SJSA1 (cell line): ENCODE measurements around the gene MCMBP. TPM values are rescaled to one million over a fixed set of nuclear protein-coding genes. Genes with fewer than 3 reads are reported as not detected.
A peak's percentile ranks its signal among the peaks of the same experiment; 100 is the strongest.
"Not testable (repeated sequence)": the region's sequence is repeated elsewhere in the genome, so short reads cannot be mapped to it uniquely, and the experiment has no call there.

Source experiments
- DNase-seq, 2 experiments: peaks; one replicate each; pipeline ENCODE4 v3.0.0-alpha.2; 2015 to 2020; ENCODE audit warnings: low spot score in 2 of 2, low read depth in 1 of 2
- H3K27ac ChIP-seq: fragments of 250-450 bp; sonication (Bioruptor Pico); 2 replicates; pipeline ENCODE4 v1.5.1; 2020; ENCODE audit warnings: mild to moderate bottlenecking, moderate library complexity
- H3K27me3 ChIP-seq: fragments of 250-450 bp; sonication (Bioruptor Pico); replicated peaks from 2 replicates; pipeline ENCODE4 v1.5.1; 2020; ENCODE audit warnings: mild to moderate bottlenecking, moderate library complexity
- H3K36me3 ChIP-seq: fragments of 250-450 bp; sonication (Bioruptor Pico); 2 replicates; pipeline ENCODE4 v1.5.1; 2020; ENCODE audit warnings: mild to moderate bottlenecking
- H3K4me1 ChIP-seq: fragments of 250-450 bp; sonication (Bioruptor Pico); replicated peaks from 2 replicates; pipeline ENCODE4 v1.6.1; 2021; ENCODE audit warnings: mild to moderate bottlenecking
- H3K4me3 ChIP-seq: fragments of 250-450 bp; sonication (Bioruptor Pico); 2 replicates; pipeline ENCODE4 v1.5.1; 2020; ENCODE audit warnings: mild to moderate bottlenecking
- H3K9me3 ChIP-seq: fragments of 250-450 bp; sonication (Bioruptor Pico); replicated peaks from 2 replicates; pipeline ENCODE4 v1.5.1; 2020; ENCODE audit warnings: mild to moderate bottlenecking
- total RNA-seq: library from RNA; depleted of rRNA; stranded (reverse); fragments of >200 nt; shearing (Covaris generic); gene quantifications from 2 replicates; pipeline ENCODE4 v1.2.3, GENCODE V29; 2014

The MCMBP gene
- total RNA-seq, 1 experiment from 2014 or later, result 152 TPM

- no peaks in the 10 kb centered on the region for H3K9me3 ChIP-seq
Measured at GRCh38 chr10:119806334-119807130, 66.1 kb downstream of the MCMBP start.

GRCh38 chr10:119805702-119806230 lies 66.9 kb downstream of the MCMBP start:
- Histone ChIP-seq H3K9me3 (no peaks in the 10 kb centered on the region), H3K4me1 (peaks cover 71% of the 10 kb centered on the region), H3K27ac (peak overlapping the region; percentile 65), H3K4me3 (no peak overlapping the region), H3K36me3 (peaks cover 4% of the 10 kb centered on the region; the same call in 1 of the 2 replicates), H3K27me3 (no peaks in the 10 kb centered on the region)
- DNase-seq, result peak in 1 of 2 experiments; percentile 76

More at GRCh38 chr10:119806334-119807130, 66.1 kb downstream of the MCMBP start:
- no peak for DNase-seq
- Histone ChIP-seq H3K4me3 (no peak overlapping the region), H3K27ac (peak overlapping the region; percentile 65; the same call in 1 of the 2 replicates), H3K4me1 (peaks cover 71% of the 10 kb centered on the region), H3K36me3 (peaks cover 7% of the 10 kb centered on the region; the same call in 1 of the 2 replicates), H3K27me3 (no peaks in the 10 kb centered on the region)

- Histone ChIP-seq H3K9me3 (no peaks in the 10 kb centered on the region), H3K27me3 (no peaks in the 10 kb centered on the region), H3K36me3 (peaks cover 1% of the 10 kb centered on the region; the same call in 1 of the 2 replicates), H3K4me1 (peaks cover 75% of the 10 kb centered on the region), H3K4me3 (no peak overlapping the region), H3K27ac (peak overlapping the region; percentile 63)
- peak in 1 of 2 experiments; percentile 73 for DNase-seq
Measured at GRCh38 chr10:119803264-119803663, 69.4 kb downstream of the MCMBP start.

- no peaks in the 10 kb centered on the region for H3K27me3 ChIP-seq
Measured at GRCh38 chr10:119801998-119802538, 70.6 kb downstream of the MCMBP start.

GRCh38 chr10:119801176-119801575 lies 71.5 kb downstream of the MCMBP start:
- Histone ChIP-seq H3K9me3 (no peaks in the 10 kb centered on the region), H3K4me3 (no peak overlapping the region), H3K27ac (no peak overlapping the region), H3K36me3 (peaks cover 5% of the 10 kb centered on the region; the same call in 1 of the 2 replicates), H3K4me1 (peaks cover 55% of the 10 kb centered on the region), H3K27me3 (no peaks in the 10 kb centered on the region)
- no peak for DNase-seq

More at GRCh38 chr10:119801998-119802538, 70.6 kb downstream of the MCMBP start:
- peaks cover 64% of the 10 kb centered on the region for H3K4me1 ChIP-seq
- no peak overlapping the region for H3K4me3 ChIP-seq
- H3K9me3 ChIP-seq, result no peaks in the 10 kb centered on the region
- H3K36me3 ChIP-seq, result peaks cover 4% of the 10 kb centered on the region; the same call in 1 of the 2 replicates
- peak overlapping the region; percentile 63; the same call in 1 of the 2 replicates for H3K27ac ChIP-seq
- peak in 1 of 2 experiments; percentile 31 for DNase-seq

- Histone ChIP-seq H3K27me3 (no peaks in the 10 kb centered on the region), H3K4me3 (no peak overlapping the region), H3K4me1 (peaks cover 14% of the 10 kb centered on the region), H3K9me3 (no peaks in the 10 kb centered on the region), H3K36me3 (peaks cover 5% of the 10 kb centered on the region; the same call in 1 of the 2 replicates), H3K27ac (no peak overlapping the region)
- DNase-seq, result no peak
Measured at GRCh38 chr10:119796039-119796438, 76.6 kb downstream of the MCMBP start.

- not testable (repeated sequence) for H3K36me3 ChIP-seq, H3K27me3 ChIP-seq, H3K4me3 ChIP-seq, H3K27ac ChIP-seq, H3K9me3 ChIP-seq, DNase-seq
- H3K4me1 ChIP-seq, result peaks cover 14% of the 10 kb centered on the region
Measured at GRCh38 chr10:119795101-119795500, 77.5 kb downstream of the MCMBP start.

- peak; percentile 92 to 96 for DNase-seq
- Histone ChIP-seq H3K4me1 (peaks cover 57% of the 10 kb centered on the region), H3K27me3 (no peaks in the 10 kb centered on the region), H3K27ac (peak overlapping the region; percentile 90), H3K36me3 (no peaks in the 10 kb centered on the region), H3K4me3 (no peak overlapping the region), H3K9me3 (no peaks in the 10 kb centered on the region)
Measured at GRCh38 chr10:119786117-119786769, 86.4 kb downstream of the MCMBP start.

GRCh38 chr10:119784340-119785067 lies 88.1 kb downstream of the MCMBP start:
- Histone ChIP-seq H3K4me3 (no peak overlapping the region), H3K9me3 (no peaks in the 10 kb centered on the region), H3K27me3 (no peaks in the 10 kb centered on the region), H3K36me3 (no peaks in the 10 kb centered on the region), H3K27ac (peak overlapping the region; percentile 90), H3K4me1 (peaks cover 57% of the 10 kb centered on the region)
- peak; percentile 77 to 94 for DNase-seq

GRCh38 chr10:119783665-119784027 lies 89.0 kb downstream of the MCMBP start:
- no peaks in the 10 kb centered on the region for H3K9me3 ChIP-seq
- H3K4me1 ChIP-seq, result peaks cover 63% of the 10 kb centered on the region
- H3K27ac ChIP-seq, result peak overlapping the region; percentile 90
- DNase-seq, result no peak
- no peaks in the 10 kb centered on the region for H3K27me3 ChIP-seq
- H3K4me3 ChIP-seq, result no peak overlapping the region
- H3K36me3 ChIP-seq, result no peaks in the 10 kb centered on the region

GRCh38 chr10:119782981-119783664 lies 89.5 kb downstream of the MCMBP start:
- H3K27me3 ChIP-seq, result no peaks in the 10 kb centered on the region
- no peaks in the 10 kb centered on the region for H3K36me3 ChIP-seq
- H3K27ac ChIP-seq, result peak overlapping the region; percentile 90
- peaks cover 68% of the 10 kb centered on the region for H3K4me1 ChIP-seq
- no peak overlapping the region for H3K4me3 ChIP-seq
- DNase-seq, result no peak
- H3K9me3 ChIP-seq, result no peaks in the 10 kb centered on the region

- Histone ChIP-seq H3K36me3 (no peaks in the 10 kb centered on the region), H3K27ac (no peak overlapping the region), H3K4me3 (no peak overlapping the region), H3K4me1 (peaks cover 59% of the 10 kb centered on the region), H3K9me3 (no peaks in the 10 kb centered on the region), H3K27me3 (no peaks in the 10 kb centered on the region)
- no peak for DNase-seq
Measured at GRCh38 chr10:119781498-119781897, 91.1 kb downstream of the MCMBP start.
